Suprapubic skin (tissue), 4 donors: ENCODE data around the gene POLDIP2. TPM values are rescaled to one million over a fixed set of nuclear protein-coding genes. Genes with fewer than 3 reads are reported as not detected.

ENCODE experiments used
- total RNA-seq, 4 donors: library from RNA; depleted of rRNA; stranded (reverse); fragments of >200 nt; gene quantifications; one replicate each; pipeline ENCODE4 v1.1.0, GENCODE V29; 2016

Gene POLDIP2
- total RNA-seq, 4 donors from 2014 or later = 52.9 to 103 (median 86.0) TPM

Other genes starting within 250 kb of the POLDIP2 start
- gene TMEM97, start 38.3 kb downstream of the POLDIP2 start, total RNA-seq = 10 to 100 TPM; 15.4 to 28.2 (median 20.9) TPM
- 10 to 100 TPM; 31.5 to 52.1 (median 32.9) TPM for gene IFT20, start 22.1 kb downstream of the POLDIP2 start, total RNA-seq
- 10 to 100 TPM; 51.5 to 81.3 (median 66.4) TPM for gene TNFAIP1, start 21.8 kb downstream of the POLDIP2 start, total RNA-seq
- gene SEBOX, start 7.7 kb upstream of the POLDIP2 start, total RNA-seq = not detected
- gene VTN, start 12.8 kb upstream of the POLDIP2 start, total RNA-seq = 1 to 10 TPM in 1 of 4 donors, under 1 TPM in 2, not detected in 1; 0.42 to 4.2 (median 0.42) TPM
- 10 to 100 TPM in 2 of 4 donors, 1 to 10 TPM in 2; 4.0 to 17.7 (median 11.6) TPM for gene SARM1, start 14.2 kb upstream of the POLDIP2 start, total RNA-seq
- 1 to 10 TPM; 2.1 to 8.5 (median 3.5) TPM for gene SLC46A1, start 48.7 kb upstream of the POLDIP2 start, total RNA-seq
- 10 to 100 TPM in 3 of 4 donors, 1 to 10 TPM in 1; 9.7 to 22.0 (median 14.8) TPM for gene SLC13A2, start 116.1 kb upstream of the POLDIP2 start, total RNA-seq
- 10 to 100 TPM; 37.4 to 48.3 (median 38.3) TPM for gene FOXN1, start 148.8 kb upstream of the POLDIP2 start, total RNA-seq
- gene UNC119, start 195.1 kb upstream of the POLDIP2 start, total RNA-seq = 10 to 100 TPM; 29.0 to 36.2 (median 32.6) TPM
- gene PIGS, start 214.0 kb upstream of the POLDIP2 start, total RNA-seq = 10 to 100 TPM; 38.1 to 76.4 (median 59.2) TPM
- gene ALDOC, start 219.4 kb upstream of the POLDIP2 start, total RNA-seq = 100 to 1,000 TPM in 1 of 4 donors, 10 to 100 TPM in 3; 33.0 to 103 (median 62.6) TPM
- 10 to 100 TPM in 1 of 4 donors, 1 to 10 TPM in 3; 5.7 to 13.5 (median 7.0) TPM for gene SPAG5, start 241.5 kb upstream of the POLDIP2 start, total RNA-seq